Jurkat, Clone E6-1 (cell line): Measurements from ENCODE around the gene FGF14.
"Not testable (repeated sequence)": the region's sequence is repeated elsewhere in the genome, so short reads cannot be mapped to it uniquely, and the experiment has no call there.

ENCODE experiments used
- DNase-seq: peaks from one replicate; pipeline ENCODE4 v3.0.0-alpha.2; 2011; ENCODE audit warnings: low read depth, low spot score
- H3K4me3 ChIP-seq: 2 replicates; pipeline ENCODE4 v1.5.1; 2011; ENCODE audit warnings: mild to moderate bottlenecking, low read length, control low read depth, moderate library complexity

Gene FGF14

GRCh38 chr13:102033386-102033785 is 368.5 kb downstream of the FGF14 start:
- no peak overlapping the region for H3K4me3 ChIP-seq
- no peak for DNase-seq

- no peak overlapping the region for H3K4me3 ChIP-seq
- no peak for DNase-seq
Observed at GRCh38 chr13:102028868-102029267, 373.0 kb downstream of the FGF14 start.

GRCh38 chr13:102028206-102028605 is 373.6 kb downstream of the FGF14 start:
- no peak overlapping the region for H3K4me3 ChIP-seq
- no peak for DNase-seq

GRCh38 chr13:102021777-102022176 is 380.1 kb downstream of the FGF14 start:
- no peak for DNase-seq
- no peak overlapping the region for H3K4me3 ChIP-seq

- DNase-seq = no peak
- H3K4me3 ChIP-seq = no peak overlapping the region
Observed at GRCh38 chr13:102020611-102021216, 381.1 kb downstream of the FGF14 start.

GRCh38 chr13:102018716-102019115 is 383.1 kb downstream of the FGF14 start:
- no peak for DNase-seq
- no peak overlapping the region for H3K4me3 ChIP-seq

- DNase-seq = no peak
- H3K4me3 ChIP-seq = no peak overlapping the region
Observed at GRCh38 chr13:102017248-102017647, 384.6 kb downstream of the FGF14 start.

- no peak for DNase-seq
- H3K4me3 ChIP-seq = no peak overlapping the region
Observed at GRCh38 chr13:102012299-102013293, 389.3 kb downstream of the FGF14 start.

- not testable (repeated sequence) for DNase-seq, H3K4me3 ChIP-seq
Observed at GRCh38 chr13:102011455-102011854, 390.4 kb downstream of the FGF14 start.

GRCh38 chr13:102003848-102004570 is 397.8 kb downstream of the FGF14 start:
- no peak for DNase-seq

GRCh38 chr13:102002287-102002686 is 399.6 kb downstream of the FGF14 start:
- H3K4me3 ChIP-seq = no peak overlapping the region
- DNase-seq = no peak

More at GRCh38 chr13:102003848-102004570, 397.8 kb downstream of the FGF14 start:
- no peak overlapping the region for H3K4me3 ChIP-seq

GRCh38 chr13:102000764-102001163 is 401.1 kb downstream of the FGF14 start:
- DNase-seq = no peak
- H3K4me3 ChIP-seq = no peak overlapping the region

- no peak for DNase-seq
- no peak overlapping the region for H3K4me3 ChIP-seq
Observed at GRCh38 chr13:101998129-101998528, 403.7 kb downstream of the FGF14 start.

- DNase-seq = no peak
- no peak overlapping the region for H3K4me3 ChIP-seq
Observed at GRCh38 chr13:101996954-101997353, 404.9 kb downstream of the FGF14 start.

GRCh38 chr13:101989798-101990350 is 412.0 kb downstream of the FGF14 start:
- no peak for DNase-seq
- no peak overlapping the region for H3K4me3 ChIP-seq

- H3K4me3 ChIP-seq = no peak overlapping the region
- no peak for DNase-seq
Observed at GRCh38 chr13:101988140-101988539, 413.7 kb downstream of the FGF14 start.

- DNase-seq = no peak
Observed at GRCh38 chr13:101986316-101986715, 415.5 kb downstream of the FGF14 start.

GRCh38 chr13:101985321-101985720 is 416.5 kb downstream of the FGF14 start:
- DNase-seq = no peak
- no peak overlapping the region for H3K4me3 ChIP-seq

More at GRCh38 chr13:101986316-101986715, 415.5 kb downstream of the FGF14 start:
- no peak overlapping the region for H3K4me3 ChIP-seq

GRCh38 chr13:101982903-101983302 is 418.9 kb downstream of the FGF14 start:
- DNase-seq = no peak
- H3K4me3 ChIP-seq = no peak overlapping the region
